Epidermal melanocyte (primary cell): ENCODE results near the gene PANK2.

Experiments
- DNase-seq: peaks from one replicate; pipeline ENCODE4 v3.0.0; 2011; ENCODE audit warnings: low spot score; ENCODE audit not compliant: insufficient read length

The PANK2 gene

GRCh38 chr20:3976511-3976910 is 87.3 kb downstream of the PANK2 start:
- DNase-seq: no peak
